Endothelial cell of umbilical vein (primary cell): ENCODE results near the gene SLC1A3. TPM values are rescaled to one million over a fixed set of nuclear protein-coding genes. Genes with fewer than 3 reads are reported as not detected.

Experiments
- BruUV-seq: library from RNA; stranded (reverse); fragments of 400-500 nt; replicated peaks from 2 replicates; lab custom pipeline; 2021; lab: Mats Ljungman, UMichigan
- CTCF ChIA-PET: fragments of 300-600, 350-600 bp; sonication (Branson Sonifier 250); formaldehyde crosslinking; loops from one replicate; lab custom pipeline; 2021; ENCODE audit warnings: antibody characterized with exemption, inconsistent platforms; lab: Charles Lee
- POLR2A ChIA-PET: fragments of 300-600, 350-600 bp; sonication (Branson Sonifier 250); formaldehyde crosslinking; loops from one replicate; lab custom pipeline; 2021; ENCODE audit warnings: antibody characterized with exemption, inconsistent platforms; lab: Charles Lee
- DNase-seq: peaks from one replicate; pipeline ENCODE4 v3.0.0-alpha.2; 2011; ENCODE audit warnings: low read depth, low spot score
- FAIRE-seq: peaks from 2 replicates; lab custom pipeline; 2011; peaks lifted over from hg19 to GRCh38; lab: Jason Lieb, UNC
- H2AFZ ChIP-seq: 2 replicates; pipeline ENCODE4 v1.6.0; 2012; ENCODE audit warnings: low read depth, low read length, control low read depth, inconsistent platforms
- H3K27ac ChIP-seq: 2 replicates; pipeline ENCODE4 v1.5.1; 2011; ENCODE audit warnings: low read depth, mild to moderate bottlenecking, control low read depth, low read length, moderate library complexity; ENCODE audit not compliant: insufficient read depth
- H3K27me3 ChIP-seq, 2 experiments: 2 replicates each; pipeline versions ENCODE4 v1.6.0 to v1.6.1; 2011; ENCODE audit warnings: low read length in 2 of 2, mixed read lengths in 1 of 2; ENCODE audit not compliant: control insufficient read depth in 2 of 2, insufficient read depth in 2 of 2
- H3K36me3 ChIP-seq, 2 experiments: 2 replicates in 1 of 2; 3 replicates in 1 of 2; pipeline ENCODE4 v1.5.1; 2011; ENCODE audit warnings: low read length in 2 of 2, mild to moderate bottlenecking in 1 of 2, moderate library complexity in 1 of 2; ENCODE audit not compliant: control insufficient read depth in 2 of 2, insufficient read depth in 2 of 2; ENCODE audit errors: extremely low read depth in 1 of 2
- H3K4me1 ChIP-seq: 3 replicates; pipeline ENCODE4 v1.5.1; 2011; ENCODE audit warnings: mild to moderate bottlenecking, low read length; ENCODE audit not compliant: control insufficient read depth, insufficient read depth; ENCODE audit errors: extremely low read depth
- H3K4me2 ChIP-seq: 2 replicates; pipeline ENCODE4 v1.6.1; 2011; ENCODE audit warnings: low read length, control low read depth, mixed read lengths; ENCODE audit not compliant: insufficient read depth
- H3K4me3 ChIP-seq, 3 experiments: fragments of 200-600 bp in 1 of 3; sonication (generic), shearing (Covaris generic) in 1 of 3; replicated peaks in 1 of 3; 2 replicates each; pipeline ENCODE4 v1.5.1; 2011 to 2016; ENCODE audit warnings: control low read depth in 3 of 3, low read length in 3 of 3, mild to moderate bottlenecking in 2 of 3, inconsistent platforms in 1 of 3, low read depth in 1 of 3, moderate library complexity in 1 of 3; ENCODE audit not compliant: insufficient read depth in 1 of 3
- H3K79me2 ChIP-seq: 2 replicates; pipeline ENCODE4 v1.6.0; 2012; ENCODE audit warnings: low read length, inconsistent platforms; ENCODE audit not compliant: control insufficient read depth, insufficient read depth
- H3K9ac ChIP-seq: replicated peaks from 2 replicates; pipeline ENCODE3; 2011; ENCODE audit warnings: low read length, control low read depth; ENCODE audit not compliant: insufficient read depth; ENCODE audit errors: extremely low read depth
- H3K9me1 ChIP-seq: replicated peaks from 3 replicates; pipeline ENCODE4 v1.6.0; 2011; ENCODE audit warnings: mild to moderate bottlenecking, low read length; ENCODE audit not compliant: control insufficient read depth, insufficient read depth; ENCODE audit errors: extremely low read depth
- H3K9me3 ChIP-seq: replicated peaks from 2 replicates; pipeline ENCODE4 v1.5.1; 2012; ENCODE audit warnings: low read length, inconsistent platforms; ENCODE audit not compliant: control insufficient read depth, insufficient read depth
- H4K20me1 ChIP-seq: replicated peaks from 2 replicates; pipeline ENCODE3; 2011; ENCODE audit warnings: mild to moderate bottlenecking, low read length; ENCODE audit not compliant: control insufficient read depth, insufficient read depth; ENCODE audit errors: extremely low read depth
- CTCF ChIP-seq, 2 donors: IDR thresholded peaks; 1 replicate in 1 of 2; 2 replicates in 1 of 2; pipeline ENCODE4 v1.5.1; 2011; ENCODE audit warnings: low read length in 2 of 2, mild to moderate bottlenecking in 2 of 2, moderate library complexity in 2 of 2, control low read depth in 1 of 2, inconsistent platforms in 1 of 2, low read depth in 1 of 2; ENCODE audit not compliant: insufficient read depth in 1 of 2; ENCODE audit errors: extremely low read depth in 1 of 2
- EZH2 ChIP-seq: IDR thresholded peaks from 2 replicates; pipeline ENCODE4 v1.6.1; 2012; ENCODE audit warnings: borderline replicate concordance, low read depth, mild to moderate bottlenecking, moderate library complexity, low read length, inconsistent platforms; ENCODE audit not compliant: severe bottlenecking
- FOS ChIP-seq: IDR thresholded peaks from 2 replicates; pipeline ENCODE4 v1.6.1; 2011; ENCODE audit warnings: mild to moderate bottlenecking, low read length, moderate library complexity, borderline replicate concordance; ENCODE audit not compliant: insufficient read depth
- GATA2 ChIP-seq: IDR thresholded peaks from 2 replicates; pipeline ENCODE4 v1.7.0; 2011; ENCODE audit warnings: low read depth, mild to moderate bottlenecking, moderate library complexity, mixed read lengths, low read length; ENCODE audit not compliant: insufficient read length, insufficient read depth
- JUN ChIP-seq: IDR thresholded peaks from 2 replicates; pipeline ENCODE4 v1.6.1; 2011; ENCODE audit warnings: borderline replicate concordance, low read depth; ENCODE audit not compliant: insufficient read length, insufficient read depth
- MYC ChIP-seq: IDR thresholded peaks from one replicate; pipeline ENCODE4 v1.6.1; 2011; ENCODE audit warnings: mild to moderate bottlenecking, low read depth, low read length
- POLR2A ChIP-seq: IDR thresholded peaks from 2 replicates; pipeline ENCODE4 v1.6.1; 2012; ENCODE audit warnings: low read depth, mild to moderate bottlenecking, control low read depth, low read length
- POLR2AphosphoS5 ChIP-seq: IDR thresholded peaks from 2 replicates; pipeline ENCODE4 v1.6.1; 2012; ENCODE audit warnings: low read depth, mild to moderate bottlenecking, control low read depth, low read length, moderate library complexity; ENCODE audit not compliant: insufficient read depth
- dilution Hi-C: fragments of 300-500 bp; cut with MboI; formaldehyde crosslinking; loops from one replicate; pipeline ENCODE4 v1.15.0; 2019; ENCODE audit warnings: low sequenced_read_pairs; ENCODE audit not compliant: extremely low pct_ligation_motif_present
- intact Hi-C: fragments of 100-400 bp; cut with micrococcal nuclease; formaldehyde crosslinking; loops from one replicate; pipeline ENCODE4 v1.10.0; 2022
- polyA plus RNA-seq, 4 experiments: library from polyadenylated mRNA; depleted of rRNA in 3 of 4; stranded (reverse) in 3 of 4; unstranded in 1 of 4; fragments of >200 nt; gene quantifications; 2 replicates each; pipeline versions ENCODE4 v1.2.1 to v1.2.3, GENCODE V29; 2011 to 2012; ENCODE audit warnings: missing spikeins in 1 of 4
- total RNA-seq: library from RNA; stranded (reverse); gene quantifications from 2 replicates; pipeline ENCODE4 v1.2.3, GENCODE V29; 2021
- TF ChIP-seq, protein P1 (sequence below): IDR thresholded peaks from 2 replicates; pipeline ENCODE4 v1.6.1; 2011; ENCODE audit not compliant: insufficient read depth, insufficient read length

The SLC1A3 gene
- total and polyA plus RNA-seq, 2 donors (not counting 3 experiments of a cell fraction or from before 2014, with no cell fraction given), result 0.36 TPM; not detected in 1

GRCh38 chr5:36719282-36719681, 112.9 kb downstream of the SLC1A3 start:
- Histone ChIP-seq H3K4me3 (no peak overlapping the region), H3K4me2 (no peak overlapping the region), H3K36me3 (no peaks in the 10 kb centered on the region), H3K27me3 (peaks cover 0 to 7% of the 10 kb centered on the region in 2 experiments), H3K79me2 (no peaks in the 10 kb centered on the region), H2AFZ (no peak overlapping the region), H4K20me1 (no peaks in the 10 kb centered on the region), H3K27ac (no peak overlapping the region), H3K4me1 (no peaks in the 10 kb centered on the region), H3K9me3 (no peaks in the 10 kb centered on the region), H3K9me1 (no peaks in the 10 kb centered on the region), H3K9ac (no peak overlapping the region)
- dilution Hi-C loops, result no loop called here
- ChIA-PET CTCF (interaction anchor here (1.0 to 1.3 kb wide), 3 partner anchors 10 to 23 kb away, joined by 3 to 6 read pairs (median 3); no protein-coding TSS in a partner anchor), POLR2A (no interaction called here)
- BruUV-seq, result no TSS peak
- no peak for DNase-seq
- FAIRE-seq, result no peak
- intact Hi-C loops, result no loop called here
- TF ChIP-seq JUN, result no peak
- TF ChIP-seq GATA2, result no peak
- TF ChIP-seq EZH2, result no peak
- no peak for TF ChIP-seq CTCF (IDR thresholded peaks at IDR 0.05; ENCODE audit: extremely low read depth in 1 of 2, insufficient read depth in 1 of 2, low read depth in 1 of 2, low read length in 2 of 2)
- TF ChIP-seq FOS, result no peak
- no peak for TF ChIP-seq POLR2A
- TF ChIP-seq, protein P1, sequence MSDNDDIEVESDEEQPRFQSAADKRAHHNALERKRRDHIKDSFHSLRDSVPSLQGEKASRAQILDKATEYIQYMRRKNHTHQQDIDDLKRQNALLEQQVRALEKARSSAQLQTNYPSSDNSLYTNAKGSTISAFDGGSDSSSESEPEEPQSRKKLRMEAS, result no peak
- no peak for TF ChIP-seq POLR2AphosphoS5
- no peak for TF ChIP-seq MYC
